ENCODE results near the gene TLCD3B. TPM values are rescaled to one million over a fixed set of nuclear protein-coding genes. Genes with fewer than 3 reads are reported as not detected.

The TLCD3B gene
- total and polyA plus RNA-seq, 4 donors = 0.03 to 0.43 TPM; not detected in 2

DNA sequence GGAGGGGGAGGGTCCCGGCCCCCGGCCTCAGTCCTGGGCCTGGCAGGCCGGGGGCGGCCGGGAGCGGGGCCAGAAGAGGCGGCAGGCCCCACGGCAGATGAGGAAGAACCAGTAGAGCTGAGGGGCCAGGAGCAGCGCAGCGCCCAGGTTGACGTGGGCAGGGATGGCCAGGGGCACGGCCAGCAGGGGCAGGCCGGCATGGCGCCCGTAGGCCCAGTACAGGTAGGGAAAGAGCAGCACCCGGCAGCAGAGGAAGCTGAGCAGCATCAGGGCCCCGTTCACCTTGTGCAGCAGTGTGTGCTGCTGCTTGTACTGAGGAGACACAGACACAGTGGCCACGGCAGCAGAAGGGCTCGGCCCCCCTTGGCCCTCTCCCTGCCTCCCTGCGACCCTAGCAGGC, 5.9 kb downstream of the TLCD3B start:
- ATAC-seq (ENCODE audit: insufficient read depth, low FRiP score) (no peak), DNase-seq (no peak)
- Histone ChIP-seq H3K9ac (ENCODE audit: insufficient read depth in 1 of 2, low read length in 2 of 2) (no peak overlapping the region), H3K4me3 (no peak overlapping the region), H3K36me3 (ENCODE audit: control insufficient read depth in 4 of 4, insufficient read depth in 4 of 4, low read length in 4 of 4) (no peaks in the 10 kb centered on the region), H3K4me1 (ENCODE audit: control insufficient read depth in 5 of 5, insufficient read depth in 5 of 5, low read length in 5 of 5) (peaks cover 0 to 19% (median 0%) of the 10 kb centered on the region in 5 donors), H3K27me3 (ENCODE audit: control insufficient read depth in 3 of 3, insufficient read depth in 3 of 3, low read length in 2 of 3) (peaks cover 0 to 24% (median 2%) of the 10 kb centered on the region in 3 donors), H3K9me3 (ENCODE audit: control insufficient read depth in 4 of 4, insufficient read depth in 3 of 4, low read length in 3 of 4) (no peaks in the 10 kb centered on the region), H3K27ac (ENCODE audit: low read depth in 1 of 2, low read length in 1 of 2) (no peak overlapping the region)
- TF ChIP-seq, protein P1, sequence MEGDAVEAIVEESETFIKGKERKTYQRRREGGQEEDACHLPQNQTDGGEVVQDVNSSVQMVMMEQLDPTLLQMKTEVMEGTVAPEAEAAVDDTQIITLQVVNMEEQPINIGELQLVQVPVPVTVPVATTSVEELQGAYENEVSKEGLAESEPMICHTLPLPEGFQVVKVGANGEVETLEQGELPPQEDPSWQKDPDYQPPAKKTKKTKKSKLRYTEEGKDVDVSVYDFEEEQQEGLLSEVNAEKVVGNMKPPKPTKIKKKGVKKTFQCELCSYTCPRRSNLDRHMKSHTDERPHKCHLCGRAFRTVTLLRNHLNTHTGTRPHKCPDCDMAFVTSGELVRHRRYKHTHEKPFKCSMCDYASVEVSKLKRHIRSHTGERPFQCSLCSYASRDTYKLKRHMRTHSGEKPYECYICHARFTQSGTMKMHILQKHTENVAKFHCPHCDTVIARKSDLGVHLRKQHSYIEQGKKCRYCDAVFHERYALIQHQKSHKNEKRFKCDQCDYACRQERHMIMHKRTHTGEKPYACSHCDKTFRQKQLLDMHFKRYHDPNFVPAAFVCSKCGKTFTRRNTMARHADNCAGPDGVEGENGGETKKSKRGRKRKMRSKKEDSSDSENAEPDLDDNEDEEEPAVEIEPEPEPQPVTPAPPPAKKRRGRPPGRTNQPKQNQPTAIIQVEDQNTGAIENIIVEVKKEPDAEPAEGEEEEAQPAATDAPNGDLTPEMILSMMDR (IDR thresholded peaks at IDR 0.05; ENCODE audit: control extremely low read depth, extremely low read depth) = no peak
- WGBS, 2 donors = 64 to 76% methylated on average over 20 of the region's 20 CpGs

DNA sequence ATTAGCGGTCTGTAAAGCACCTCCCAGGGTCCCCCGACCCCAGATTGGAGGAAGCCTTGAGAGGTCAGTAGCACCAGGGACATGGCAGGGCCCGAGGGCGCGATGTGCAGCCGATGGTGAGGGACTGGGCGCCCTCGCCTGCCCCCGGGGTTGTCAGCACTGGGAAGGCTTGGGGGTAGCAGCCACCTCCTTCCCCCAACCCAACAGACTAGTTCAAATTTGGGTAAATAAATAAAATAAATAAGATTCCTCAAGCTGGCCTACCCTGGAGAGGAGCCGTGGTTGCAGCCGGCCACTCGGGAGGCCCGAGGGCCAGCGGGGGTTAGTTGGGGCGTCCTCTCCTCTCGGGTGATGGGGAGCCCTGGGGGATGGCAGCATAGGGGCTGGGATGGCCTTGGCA, 6.6 kb downstream of the TLCD3B start:
- H3K4me3 ChIP-seq = no peak overlapping the region
- H3K9me3 ChIP-seq (ENCODE audit: control insufficient read depth in 4 of 4, insufficient read depth in 3 of 4, low read length in 3 of 4) = no peaks in the 10 kb centered on the region
- H3K27ac ChIP-seq (ENCODE audit: low read depth in 1 of 2, low read length in 1 of 2) = no peak overlapping the region
- peaks cover 0 to 18% (median 2%) of the 10 kb centered on the region in 3 donors for H3K27me3 ChIP-seq (ENCODE audit: control insufficient read depth in 3 of 3, insufficient read depth in 3 of 3, low read length in 2 of 3)
- H3K36me3 ChIP-seq (ENCODE audit: control insufficient read depth in 4 of 4, insufficient read depth in 4 of 4, low read length in 4 of 4) = no peaks in the 10 kb centered on the region
- H3K4me1 ChIP-seq (ENCODE audit: control insufficient read depth in 5 of 5, insufficient read depth in 5 of 5, low read length in 5 of 5) = peaks cover 0 to 19% (median 0%) of the 10 kb centered on the region in 5 donors
- WGBS, 2 donors = 72 to 82% methylated on average over 16 of the region's 16 CpGs
- TF ChIP-seq, protein P1 (IDR thresholded peaks at IDR 0.05; ENCODE audit: control extremely low read depth, extremely low read depth) = no peak
- DNase-seq (no peak), ATAC-seq (ENCODE audit: insufficient read depth, low FRiP score) (no peak)
- no peak overlapping the region for H3K9ac ChIP-seq (ENCODE audit: insufficient read depth in 1 of 2, low read length in 2 of 2)

DNA sequence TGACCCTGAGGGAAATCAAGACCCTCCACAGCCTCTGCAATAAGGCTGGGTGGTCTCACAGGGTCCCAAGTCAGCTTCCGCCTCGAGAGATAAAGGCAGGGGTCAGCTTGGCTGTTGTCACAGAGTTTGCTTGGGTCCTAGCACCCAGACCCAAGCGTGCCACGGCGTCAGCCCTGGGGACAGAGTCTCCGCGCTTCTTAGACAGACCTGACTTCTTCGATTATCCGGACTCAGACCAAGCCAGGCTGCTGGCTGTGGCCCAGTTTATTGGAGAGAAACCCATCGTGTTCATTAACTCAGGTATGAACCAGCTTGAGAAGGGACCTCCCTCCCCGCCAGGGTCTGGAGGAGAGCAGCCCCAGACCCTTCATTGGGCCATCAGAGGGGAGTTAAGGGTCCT, 7.5 kb downstream of the TLCD3B start:
- DNase-seq (no peak), ATAC-seq (ENCODE audit: insufficient read depth, low FRiP score) (no peak)
- Histone ChIP-seq H3K4me1 (ENCODE audit: control insufficient read depth in 5 of 5, insufficient read depth in 5 of 5, low read length in 5 of 5) (peaks cover 0 to 16% (median 0%) of the 10 kb centered on the region in 5 donors), H3K4me3 (no peak overlapping the region), H3K36me3 (ENCODE audit: control insufficient read depth in 4 of 4, insufficient read depth in 4 of 4, low read length in 4 of 4) (no peaks in the 10 kb centered on the region), H3K27ac (ENCODE audit: low read depth in 1 of 2, low read length in 1 of 2) (no peak overlapping the region), H3K9ac (ENCODE audit: insufficient read depth in 1 of 2, low read length in 2 of 2) (no peak overlapping the region), H3K9me3 (ENCODE audit: control insufficient read depth in 4 of 4, insufficient read depth in 3 of 4, low read length in 3 of 4) (no peaks in the 10 kb centered on the region), H3K27me3 (ENCODE audit: control insufficient read depth in 3 of 3, insufficient read depth in 3 of 3, low read length in 2 of 3) (peaks cover 0 to 16% (median 2%) of the 10 kb centered on the region in 3 donors)
- WGBS, 2 donors = 80 to 85% methylated on average over 11 of the region's 11 CpGs
- TF ChIP-seq, protein P1 (IDR thresholded peaks at IDR 0.05; ENCODE audit: control extremely low read depth, extremely low read depth) = no peak

DNA sequence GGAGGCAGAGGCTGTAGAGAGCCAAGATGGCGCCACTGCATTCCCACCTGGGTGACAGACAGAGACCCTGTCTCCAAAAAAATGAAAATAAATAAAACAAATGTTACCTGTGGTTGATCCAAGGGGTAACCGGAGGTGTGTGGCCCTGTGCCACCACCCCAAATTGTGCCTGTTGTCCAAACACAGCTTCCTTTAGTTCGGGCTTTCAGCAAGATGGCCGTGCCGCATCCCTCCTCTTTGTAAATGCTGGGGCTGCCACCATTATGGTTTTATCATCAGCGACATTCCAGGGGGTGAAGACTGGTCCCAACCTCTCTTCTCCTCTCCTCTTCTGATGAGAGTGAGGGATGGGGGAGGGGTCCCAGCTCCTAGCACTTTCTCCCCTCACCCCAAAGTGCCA, 8.2 kb downstream of the TLCD3B start, which contains the start of gene C16orf92:
Gene C16orf92 (plus strand): TSS at position 312 of the 400 bp plus-strand sequence. CDS start 143 bp downstream, outside the sequence.
- Histone ChIP-seq H3K27ac (ENCODE audit: low read depth in 1 of 2, low read length in 1 of 2) (no peak within 1 kb of the TSS), H3K4me3 (no peak within 1 kb of the TSS), H3K27me3 (ENCODE audit: control insufficient read depth in 3 of 3, insufficient read depth in 3 of 3, low read length in 2 of 3) (peaks cover 0 to 16% (median 2%) of the 10 kb centered on the region in 3 donors), H3K9me3 (ENCODE audit: control insufficient read depth in 4 of 4, insufficient read depth in 3 of 4, low read length in 3 of 4) (no peaks in the 10 kb centered on the region), H3K36me3 (ENCODE audit: control insufficient read depth in 4 of 4, insufficient read depth in 4 of 4, low read length in 4 of 4) (no peaks in the 10 kb centered on the region), H3K9ac (ENCODE audit: insufficient read depth in 1 of 2, low read length in 2 of 2) (no peak within 1 kb of the TSS), H3K4me1 (ENCODE audit: control insufficient read depth in 5 of 5, insufficient read depth in 5 of 5, low read length in 5 of 5) (peaks cover 0 to 9% (median 0%) of the 10 kb centered on the region in 5 donors)
- DNase-seq (no peak), ATAC-seq (ENCODE audit: insufficient read depth, low FRiP score) (no peak)
- 82 to 86% methylated on average over 6 of the region's 6 CpGs for WGBS, 2 donors
- TF ChIP-seq, protein P1 (IDR thresholded peaks at IDR 0.05; ENCODE audit: control extremely low read depth, extremely low read depth) = no peak

Data from lung (tissue), 12 donors.